Medulla oblongata (tissue), 1 donor: ENCODE data around the gene NUDT14.

Source experiments
- DNase-seq: peaks from one replicate; pipeline ENCODE4 v3.0.0-alpha.2; 2015; ENCODE audit errors: extremely low spot score

The NUDT14 gene

GRCh38 chr14:105135700-105136395 is 45.3 kb downstream of the NUDT14 start:
- no peak for DNase-seq

GRCh38 chr14:105132921-105133654 is 48.0 kb downstream of the NUDT14 start:
- DNase-seq = no peak

GRCh38 chr14:105131241-105131640 is 49.9 kb downstream of the NUDT14 start:
- no peak for DNase-seq

GRCh38 chr14:105128059-105128458 is 53.1 kb downstream of the NUDT14 start:
- no peak for DNase-seq

- no peak for DNase-seq
Measured at GRCh38 chr14:105126981-105127329, 54.2 kb downstream of the NUDT14 start.

GRCh38 chr14:105126126-105126980 is 54.8 kb downstream of the NUDT14 start:
- no peak for DNase-seq

- no peak for DNase-seq
Measured at GRCh38 chr14:105124823-105125222, 56.3 kb downstream of the NUDT14 start.

GRCh38 chr14:105123981-105124765 is 56.9 kb downstream of the NUDT14 start:
- no peak for DNase-seq

- DNase-seq = no peak
Measured at GRCh38 chr14:105123064-105123665, 57.9 kb downstream of the NUDT14 start.
